ENCODE data around the gene SLC16A3.

DNA sequence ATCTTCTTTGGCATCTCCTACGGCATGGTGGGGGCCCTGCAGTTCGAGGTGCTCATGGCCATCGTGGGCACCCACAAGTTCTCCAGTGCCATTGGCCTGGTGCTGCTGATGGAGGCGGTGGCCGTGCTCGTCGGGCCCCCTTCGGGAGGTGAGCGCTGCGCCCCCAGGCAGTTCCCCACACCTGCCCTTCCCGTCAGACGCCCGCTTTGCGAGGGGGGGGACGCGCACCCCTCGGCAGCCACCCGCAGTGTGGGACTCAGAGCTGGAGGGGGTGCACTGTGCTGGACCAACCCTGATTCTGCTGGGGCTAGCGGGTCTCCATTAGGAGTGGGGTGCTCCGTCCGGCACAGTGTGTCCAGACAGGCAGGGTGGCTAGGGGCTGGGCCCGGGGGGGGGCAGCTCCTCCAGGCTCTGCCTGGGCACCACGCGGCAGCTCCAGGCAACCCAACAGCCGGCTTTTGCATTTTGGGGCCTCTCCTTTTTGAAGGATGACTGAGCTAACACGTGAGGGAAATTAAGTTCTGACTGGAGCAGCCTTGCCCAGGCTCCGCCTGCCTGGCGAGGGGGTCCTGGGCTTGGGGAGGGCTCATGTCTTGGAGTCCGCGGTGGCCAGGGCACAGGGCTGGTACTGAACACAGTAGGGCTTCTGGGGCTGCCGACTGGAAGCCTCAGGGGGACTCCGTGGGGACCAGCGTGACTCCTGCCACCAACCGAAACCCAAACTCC, 9.1 kb downstream of the SLC16A3 start:
- TF ChIP-seq EZH2 (IDR thresholded peaks at IDR 0.05; ENCODE audit: borderline replicate concordance, low read depth, low read length, severe bottlenecking), result no peak
- TF ChIP-seq, protein P1, sequence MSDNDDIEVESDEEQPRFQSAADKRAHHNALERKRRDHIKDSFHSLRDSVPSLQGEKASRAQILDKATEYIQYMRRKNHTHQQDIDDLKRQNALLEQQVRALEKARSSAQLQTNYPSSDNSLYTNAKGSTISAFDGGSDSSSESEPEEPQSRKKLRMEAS (IDR thresholded peaks at IDR 0.05; ENCODE audit: insufficient read depth, insufficient read length), result no peak
- TF ChIP-seq, protein P2, sequence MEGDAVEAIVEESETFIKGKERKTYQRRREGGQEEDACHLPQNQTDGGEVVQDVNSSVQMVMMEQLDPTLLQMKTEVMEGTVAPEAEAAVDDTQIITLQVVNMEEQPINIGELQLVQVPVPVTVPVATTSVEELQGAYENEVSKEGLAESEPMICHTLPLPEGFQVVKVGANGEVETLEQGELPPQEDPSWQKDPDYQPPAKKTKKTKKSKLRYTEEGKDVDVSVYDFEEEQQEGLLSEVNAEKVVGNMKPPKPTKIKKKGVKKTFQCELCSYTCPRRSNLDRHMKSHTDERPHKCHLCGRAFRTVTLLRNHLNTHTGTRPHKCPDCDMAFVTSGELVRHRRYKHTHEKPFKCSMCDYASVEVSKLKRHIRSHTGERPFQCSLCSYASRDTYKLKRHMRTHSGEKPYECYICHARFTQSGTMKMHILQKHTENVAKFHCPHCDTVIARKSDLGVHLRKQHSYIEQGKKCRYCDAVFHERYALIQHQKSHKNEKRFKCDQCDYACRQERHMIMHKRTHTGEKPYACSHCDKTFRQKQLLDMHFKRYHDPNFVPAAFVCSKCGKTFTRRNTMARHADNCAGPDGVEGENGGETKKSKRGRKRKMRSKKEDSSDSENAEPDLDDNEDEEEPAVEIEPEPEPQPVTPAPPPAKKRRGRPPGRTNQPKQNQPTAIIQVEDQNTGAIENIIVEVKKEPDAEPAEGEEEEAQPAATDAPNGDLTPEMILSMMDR (IDR thresholded peaks at IDR 0.05; ENCODE audit: extremely low read depth in 1 of 2, insufficient read depth in 1 of 2, low read depth in 1 of 2, low read length in 2 of 2), result no peak
- no peak for TF ChIP-seq FOS (IDR thresholded peaks at IDR 0.05; ENCODE audit: borderline replicate concordance, insufficient read depth, low read length)
